GM18508 (cell line): ENCODE results near the gene PNMA6F.

Experiments used
- ATAC-seq: cut with Tn5 transposase; IDR thresholded peaks from one replicate; pipeline ENCODE4 v1.9.1; 2021; ENCODE audit warnings: moderate number of reproducible peaks; ENCODE audit not compliant: insufficient read depth, unreplicated experiment

PNMA6F gene

DNA sequence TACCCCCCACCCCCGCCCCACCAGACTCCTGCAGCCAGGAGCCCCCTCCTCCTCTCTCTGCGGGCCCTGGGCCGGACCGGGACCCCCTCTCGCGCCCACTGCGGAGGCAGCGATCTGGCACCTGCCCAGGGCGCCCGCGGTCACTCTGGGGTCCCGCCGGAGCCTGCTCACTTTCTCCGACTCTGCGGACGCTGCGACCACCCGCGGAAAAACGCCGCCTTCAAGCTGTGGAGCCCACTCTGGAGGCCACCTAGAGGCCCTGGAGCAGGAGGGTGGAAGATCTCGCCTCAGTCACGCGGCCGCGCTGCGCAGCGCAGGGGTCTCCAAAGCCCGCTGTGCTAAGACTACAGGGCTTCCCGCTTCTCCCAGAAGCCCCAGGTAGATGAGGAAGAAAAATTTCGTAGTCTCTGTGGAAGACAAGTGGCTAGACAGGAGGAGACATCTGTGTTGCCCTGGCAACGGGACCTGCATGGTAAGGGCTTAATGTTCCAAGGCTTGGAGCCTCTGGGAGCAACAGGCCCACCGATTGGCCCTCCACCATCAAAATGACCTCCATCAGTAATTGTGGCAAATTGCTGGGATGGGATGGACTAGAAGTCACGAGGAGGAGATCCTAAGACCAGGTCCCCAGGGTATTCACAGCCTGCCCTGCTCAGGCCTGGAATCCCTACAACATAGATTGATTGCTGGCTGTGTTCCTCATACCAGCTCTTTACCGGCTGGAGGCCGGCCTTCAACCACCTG, at the start of gene PNMA6F:
PNMA6F (minus strand) TSS at position 387 of the 744 bp plus-strand sequence. CDS start 1,093 bp downstream, outside the sequence.
- ATAC-seq, result no peak

DNA sequence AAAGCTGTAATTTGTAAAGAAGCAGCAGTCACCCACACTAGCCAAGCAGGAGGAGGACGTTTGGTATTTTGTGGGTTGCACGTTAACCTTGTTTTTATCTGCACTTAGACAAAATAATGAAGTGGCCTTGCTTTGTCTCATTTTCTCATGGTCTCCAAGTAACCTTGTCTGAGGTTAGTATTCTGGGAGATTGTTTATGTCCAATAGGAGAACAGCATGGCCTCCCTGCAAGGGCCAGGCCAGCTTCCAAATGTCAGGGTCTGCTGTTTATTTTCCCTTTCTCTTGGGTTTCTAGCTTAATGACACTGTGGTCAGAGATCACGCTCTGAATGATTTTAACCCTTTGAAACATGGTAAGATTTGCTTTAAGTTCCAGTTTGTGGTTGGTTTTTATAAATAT, 49.7 kb upstream of the PNMA6F start:
- ATAC-seq, result no peak

DNA sequence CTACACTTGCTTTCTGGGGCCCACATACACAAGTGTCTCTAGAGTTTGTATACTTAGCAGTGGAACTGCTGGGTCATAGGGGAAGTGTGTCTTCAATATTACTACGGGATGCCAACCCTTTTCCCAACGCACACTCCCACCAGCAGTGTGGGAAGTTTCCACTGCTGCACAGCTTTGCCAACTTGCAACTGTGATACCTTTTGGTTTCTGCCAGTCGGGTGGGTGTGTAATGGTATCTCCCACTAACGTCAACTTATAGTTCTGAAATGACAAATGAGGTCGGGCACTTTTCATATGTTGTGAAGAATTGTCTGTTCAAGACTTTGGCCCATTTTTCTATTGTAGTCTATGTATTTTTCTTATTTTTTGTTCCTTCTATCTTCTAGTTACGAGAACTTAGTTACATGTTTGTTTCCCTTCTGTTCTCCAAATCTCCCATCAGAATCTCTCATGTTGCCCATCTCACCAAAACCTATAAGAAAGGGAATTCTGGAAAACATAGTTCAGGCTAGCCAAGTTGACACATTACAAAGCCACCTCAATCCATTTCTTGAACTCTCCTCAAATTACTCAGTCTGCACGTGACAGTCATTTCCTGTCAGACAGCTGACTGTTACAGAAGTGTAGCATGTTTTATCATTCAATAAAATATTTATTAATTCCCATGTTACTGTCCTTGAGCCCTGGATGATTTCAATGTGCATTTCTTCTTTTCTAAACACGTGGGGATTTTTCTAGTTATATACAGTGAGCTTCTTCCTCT, 48.9 kb upstream of the PNMA6F start:
- no peak for ATAC-seq

DNA sequence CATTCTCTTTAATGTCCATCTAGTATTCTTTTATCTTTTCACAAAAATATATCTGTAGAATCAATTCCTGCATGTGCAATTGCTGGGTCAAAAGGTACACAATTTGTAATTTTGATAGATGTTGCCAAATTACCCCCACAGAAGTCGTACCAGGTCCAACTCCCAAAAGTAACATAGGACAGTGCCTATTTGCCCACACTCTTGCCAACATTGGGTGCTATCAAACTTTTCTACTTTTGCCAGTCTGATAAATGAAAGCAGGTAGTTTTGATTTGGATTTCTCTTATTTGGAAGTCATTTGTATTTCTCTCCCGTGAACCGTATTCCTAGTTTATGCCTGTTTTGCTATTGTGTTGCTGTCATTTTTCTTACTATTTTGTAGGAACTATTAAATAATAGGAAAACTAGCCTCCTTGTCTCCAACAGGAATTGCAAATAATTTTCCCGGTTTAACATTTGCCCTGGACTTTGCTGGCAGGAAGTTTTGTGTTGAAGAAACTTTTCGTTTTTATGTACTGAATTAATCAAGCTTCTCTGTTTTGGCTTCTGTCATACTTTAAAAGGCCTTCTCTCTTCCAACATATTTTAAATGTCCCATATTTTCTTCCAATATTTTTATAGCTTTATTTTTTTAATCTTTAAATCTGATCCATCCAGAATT, 45.4 kb upstream of the PNMA6F start:
- ATAC-seq, result no peak

DNA sequence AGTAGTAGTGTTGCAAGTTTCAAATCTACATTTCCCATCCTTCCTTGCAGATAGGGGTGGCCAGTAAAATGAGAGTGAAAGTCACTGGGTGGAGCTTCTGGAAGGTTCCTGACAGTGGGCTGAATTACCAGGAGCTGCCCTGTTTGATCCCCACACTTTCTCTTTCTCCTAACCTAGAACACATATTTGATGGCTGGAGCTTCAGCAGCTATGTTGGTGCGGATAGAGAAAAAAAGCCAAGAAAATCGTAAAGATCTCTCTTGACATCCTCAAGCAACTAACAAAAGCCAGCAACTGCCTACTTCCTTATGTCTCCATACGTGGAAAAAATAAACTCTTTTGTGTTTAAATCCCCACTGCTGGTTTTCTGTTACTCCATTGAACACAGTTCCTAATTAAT, 44.6 kb upstream of the PNMA6F start:
- no peak for ATAC-seq

DNA sequence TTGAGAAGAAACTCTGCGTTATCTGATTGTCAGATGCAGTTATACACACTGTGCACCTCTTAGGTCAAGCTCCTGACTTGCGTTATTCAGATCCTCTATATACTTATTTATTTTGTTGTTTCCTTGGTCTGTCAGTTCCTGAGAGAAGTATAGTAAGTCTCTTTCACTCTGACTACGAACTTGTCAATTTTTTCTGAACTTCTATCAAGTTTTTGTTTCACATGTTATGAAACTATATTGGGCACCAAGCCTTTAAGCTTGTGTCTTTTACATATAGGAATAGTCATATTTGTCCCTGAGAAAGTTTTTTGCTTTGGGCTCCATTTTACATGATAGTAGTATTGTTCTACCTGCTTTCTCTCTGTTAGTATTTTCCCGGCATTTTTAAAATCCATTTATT, 44.1 kb upstream of the PNMA6F start:
- ATAC-seq, result no peak

DNA sequence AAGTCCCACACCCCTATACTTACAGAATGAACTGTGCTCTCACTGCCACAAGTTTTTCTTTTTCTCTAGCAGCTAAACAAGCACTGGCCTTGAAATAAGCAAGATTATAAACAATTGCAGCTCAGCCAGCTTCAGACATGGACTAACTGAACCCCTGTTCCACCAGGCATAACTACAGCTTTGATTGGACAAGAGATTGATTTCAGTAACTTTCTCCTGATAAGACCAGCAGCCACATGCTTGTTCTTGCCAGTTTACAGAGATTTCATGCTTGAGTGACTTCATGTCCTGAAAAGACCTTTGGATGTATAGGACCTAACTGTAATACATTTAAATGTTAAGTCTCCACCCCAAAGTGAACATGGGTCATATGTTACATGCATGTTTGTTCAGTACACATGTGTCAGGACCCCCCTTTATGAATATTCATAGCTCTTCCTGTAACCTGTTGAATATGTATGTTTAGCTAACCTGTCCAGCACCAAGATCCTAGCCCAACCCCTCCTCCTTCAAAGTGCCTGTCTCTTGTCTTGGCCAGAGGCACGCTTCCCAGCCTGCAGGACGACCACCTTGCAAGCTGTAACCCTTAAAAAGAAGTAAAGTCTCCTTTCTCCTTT, 40.3 kb upstream of the PNMA6F start:
- no peak for ATAC-seq

DNA sequence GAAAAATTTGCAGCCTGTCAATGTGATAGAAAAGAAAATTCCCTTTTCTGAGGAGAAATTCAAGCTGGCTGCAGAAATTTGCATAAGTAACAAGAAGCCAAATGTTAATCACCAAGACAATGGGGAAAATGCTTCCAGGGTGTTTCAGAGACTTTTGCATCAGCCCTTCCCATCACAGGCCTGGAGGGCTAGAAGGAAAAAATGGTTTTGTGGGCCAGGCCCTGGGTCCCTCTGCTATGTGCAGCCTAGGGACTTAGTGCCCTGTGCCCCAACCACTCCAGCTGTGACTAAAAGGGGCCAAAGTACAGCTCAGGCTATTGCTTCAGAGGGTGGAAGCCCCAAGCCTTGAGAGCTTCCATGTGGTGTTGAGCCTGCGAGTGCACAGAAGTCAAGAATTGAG, 36.3 kb upstream of the PNMA6F start:
- no peak for ATAC-seq

DNA sequence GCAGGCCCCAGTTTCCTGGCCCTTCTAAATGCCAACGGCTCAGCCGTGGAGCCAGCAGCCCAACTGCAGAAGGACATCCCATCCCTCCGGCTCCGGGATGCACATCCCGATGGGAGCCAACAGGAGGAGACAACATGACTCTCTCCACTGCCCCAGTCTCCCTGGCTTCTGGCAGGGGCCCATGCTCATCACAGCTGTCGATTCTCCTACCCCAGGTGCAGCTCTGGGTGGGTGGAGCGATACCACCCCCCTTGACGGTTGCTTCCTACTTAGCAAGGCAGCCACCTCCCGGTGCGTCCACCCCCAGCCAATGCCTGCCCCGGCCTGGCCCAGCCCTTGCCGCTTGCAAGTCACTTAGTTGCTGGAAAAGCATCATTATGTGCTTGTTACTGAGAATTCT, 31.8 kb upstream of the PNMA6F start:
- no peak for ATAC-seq

DNA sequence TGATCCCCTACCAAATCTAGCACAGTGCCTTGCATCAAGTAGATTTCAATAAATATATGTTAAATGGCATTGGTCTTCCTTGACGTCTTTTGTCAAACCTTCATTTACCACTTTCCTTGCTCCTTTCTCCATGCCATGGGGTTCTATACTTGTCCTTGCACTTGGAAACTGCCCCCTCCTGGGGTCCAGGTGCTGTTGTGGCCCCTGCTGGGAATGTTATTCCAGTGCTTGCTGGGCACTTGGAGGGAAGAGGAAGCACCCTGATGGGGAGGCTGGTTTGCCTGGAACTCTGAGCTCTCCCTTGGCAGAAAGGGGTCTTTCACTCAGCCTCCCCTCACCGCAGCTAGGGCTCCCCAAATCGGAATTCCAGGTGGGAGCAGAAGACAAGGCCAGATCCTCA, 31.3 kb upstream of the PNMA6F start:
- ATAC-seq, result no peak

DNA sequence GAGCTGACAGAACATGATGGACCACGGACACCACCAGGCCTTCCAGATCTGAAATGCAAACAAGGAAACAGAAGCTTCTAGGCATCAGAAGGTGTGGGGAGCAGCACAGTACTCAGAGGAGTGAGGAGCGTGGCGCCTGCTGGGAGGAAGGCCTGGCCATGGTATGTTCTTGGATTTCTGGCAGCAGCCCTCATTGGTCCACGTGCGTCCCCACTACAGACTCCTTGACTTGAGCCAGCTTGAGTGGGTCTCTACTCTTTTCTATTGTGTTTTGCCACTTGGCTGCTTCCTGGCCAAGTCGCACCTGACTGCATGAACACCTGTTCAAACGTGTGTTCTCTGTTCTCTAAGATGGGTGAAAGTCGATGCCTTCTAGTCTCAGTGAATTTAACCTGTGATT, 30.4 kb upstream of the PNMA6F start:
- no peak for ATAC-seq

DNA sequence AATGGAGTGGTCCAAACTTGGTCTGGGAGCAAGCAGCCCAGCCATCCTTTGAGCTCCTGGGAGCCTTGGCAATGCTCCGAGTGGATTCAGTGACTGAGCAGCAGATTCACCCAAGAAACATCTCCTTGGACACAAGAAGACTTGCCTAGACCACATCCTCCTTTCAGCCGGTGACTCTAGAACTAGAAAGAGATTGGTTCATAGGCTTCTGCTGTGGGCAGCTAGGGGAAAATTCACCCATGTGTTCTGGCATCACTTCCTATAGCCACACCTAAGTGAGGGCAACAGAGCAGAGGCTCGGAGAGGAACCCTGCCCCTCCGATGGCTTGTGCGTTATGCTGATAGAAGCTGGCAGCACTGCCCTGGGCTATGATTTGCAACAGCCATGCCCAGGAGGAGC, 28.4 kb upstream of the PNMA6F start:
- ATAC-seq, result no peak

DNA sequence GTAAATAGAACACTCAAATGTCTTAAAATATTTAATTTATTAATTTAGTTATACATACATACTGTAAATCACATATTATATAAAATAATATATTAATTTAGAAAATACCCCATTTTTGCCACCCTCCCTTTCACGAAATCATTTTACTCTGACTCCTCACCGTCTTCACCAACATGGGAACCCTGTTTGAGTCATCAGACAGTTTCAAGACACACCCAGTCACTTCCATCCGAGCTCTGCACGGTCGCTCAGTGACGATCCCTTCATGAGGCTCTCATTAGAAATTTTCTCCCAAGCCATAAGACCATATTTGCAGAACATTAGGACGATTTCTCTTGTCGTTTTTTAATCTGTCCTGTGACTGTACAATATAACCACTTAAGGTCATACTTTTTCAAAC, 26.9 kb upstream of the PNMA6F start:
- ATAC-seq, result no peak

DNA sequence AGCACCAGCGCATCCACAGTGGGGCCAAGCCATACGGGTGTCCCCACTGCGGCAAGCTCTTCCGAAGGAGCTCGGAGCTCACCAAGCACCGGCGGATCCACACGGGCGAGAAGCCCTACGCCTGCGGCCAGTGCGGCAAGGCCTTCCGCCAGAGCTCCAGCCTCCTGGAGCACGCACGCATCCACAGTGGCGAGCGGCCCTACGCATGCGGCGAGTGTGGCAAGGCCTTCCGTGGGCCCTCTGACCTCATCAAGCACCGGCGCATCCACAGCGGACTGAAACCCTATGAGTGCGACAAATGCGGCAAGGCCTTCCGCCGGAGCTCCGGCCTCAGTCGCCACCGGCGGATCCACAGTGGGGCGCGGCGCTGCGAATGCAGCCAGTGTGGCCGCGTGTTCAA, 26.0 kb upstream of the PNMA6F start:
- ATAC-seq, result no peak

DNA sequence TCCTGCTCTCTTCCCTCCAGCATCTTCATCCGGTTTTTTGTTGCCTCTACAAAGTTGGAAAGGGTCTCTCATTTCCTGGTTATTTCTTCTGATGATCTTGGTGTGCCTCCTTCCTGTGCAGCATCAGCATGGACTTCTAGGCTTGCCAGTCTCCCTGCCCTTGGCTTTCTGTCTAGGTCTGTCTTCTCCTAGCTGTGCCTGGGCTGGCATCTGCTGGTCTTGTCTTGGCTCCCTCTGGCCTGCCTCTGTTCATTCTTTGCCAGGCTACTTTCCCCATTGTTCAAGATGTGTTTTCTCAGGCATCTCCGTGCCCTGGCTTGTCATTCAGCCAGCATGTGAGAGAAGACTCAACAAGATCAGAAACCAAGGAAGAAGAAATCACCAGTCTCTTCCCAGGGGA, 22.1 kb upstream of the PNMA6F start:
- ATAC-seq, result no peak

DNA sequence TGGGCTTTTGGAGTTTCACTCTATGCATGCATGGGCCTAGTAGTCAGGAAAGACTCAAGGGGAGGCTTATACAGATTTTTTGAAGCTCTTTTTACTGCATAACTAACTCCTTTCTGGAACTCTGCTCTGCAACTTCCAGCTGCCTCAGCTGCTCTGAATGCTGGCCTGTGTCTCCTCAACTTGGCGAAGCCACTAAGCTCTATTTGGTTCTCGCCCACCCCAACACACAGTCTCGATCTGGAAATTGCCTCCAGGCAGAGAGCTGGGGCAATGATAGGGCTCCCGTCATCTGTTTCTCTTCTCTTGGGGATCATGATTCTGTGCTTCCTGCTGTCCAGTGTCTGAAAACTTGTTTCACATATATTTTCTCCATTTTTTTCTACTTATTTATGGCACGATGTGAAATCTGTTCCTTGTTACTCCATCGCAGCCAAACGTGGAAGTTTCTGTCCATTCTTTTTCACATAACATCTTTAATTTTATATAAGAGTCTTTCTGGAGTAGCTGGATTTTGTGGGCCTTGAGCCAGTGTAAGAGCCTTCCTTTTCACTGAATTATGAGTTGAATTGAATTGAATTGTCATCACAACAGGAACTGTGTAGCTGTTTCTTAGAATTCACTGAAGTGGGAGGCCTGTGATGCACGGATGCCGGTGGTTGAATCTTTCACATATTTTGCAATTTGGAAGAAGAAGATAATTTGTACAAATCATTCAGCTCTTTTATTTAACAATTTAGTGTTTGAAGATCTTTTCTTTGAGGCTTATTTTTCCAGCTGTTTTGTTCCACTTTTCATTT, 21.4 kb upstream of the PNMA6F start:
- ATAC-seq, result no peak

DNA sequence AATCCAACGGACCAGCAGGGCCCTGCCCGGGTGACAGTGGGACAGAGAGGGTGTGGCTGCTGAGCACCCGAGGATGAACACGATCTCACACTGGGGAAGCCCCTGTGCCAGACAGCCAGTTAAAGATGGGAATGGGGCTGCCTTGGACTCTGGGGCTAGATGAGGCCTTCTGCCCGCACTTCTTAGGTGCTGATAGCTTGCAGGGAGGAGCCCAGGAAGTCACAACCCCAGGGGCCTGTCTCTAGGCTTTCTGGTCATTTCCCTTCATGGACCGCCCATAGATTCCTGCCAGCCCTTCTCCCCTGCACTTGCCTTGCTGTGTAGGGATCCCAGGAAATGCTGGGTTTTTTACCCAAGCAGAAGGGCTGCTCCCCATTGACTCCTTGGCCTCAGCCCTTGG, 18.5 kb upstream of the PNMA6F start:
- no peak for ATAC-seq

DNA sequence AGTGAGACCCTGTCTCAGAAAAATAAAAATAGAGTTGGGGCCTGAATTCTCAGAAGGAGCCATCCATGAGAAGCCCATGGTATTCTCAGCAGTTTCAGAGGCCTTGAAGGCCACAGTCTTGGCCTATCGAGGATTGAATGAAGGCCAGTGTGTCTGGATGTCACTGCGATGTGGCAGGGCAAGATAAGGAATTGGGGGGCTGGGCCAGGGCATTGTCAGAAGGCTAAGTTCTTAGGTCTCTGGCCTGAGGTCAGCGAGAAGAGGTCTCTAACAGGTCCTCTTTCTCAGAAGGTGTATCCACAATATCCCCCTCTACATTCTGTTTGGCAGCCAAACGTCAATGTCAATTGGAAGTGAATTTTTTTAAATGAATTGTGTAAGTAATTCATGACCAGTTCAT, 18.1 kb upstream of the PNMA6F start:
- ATAC-seq, result no peak

DNA sequence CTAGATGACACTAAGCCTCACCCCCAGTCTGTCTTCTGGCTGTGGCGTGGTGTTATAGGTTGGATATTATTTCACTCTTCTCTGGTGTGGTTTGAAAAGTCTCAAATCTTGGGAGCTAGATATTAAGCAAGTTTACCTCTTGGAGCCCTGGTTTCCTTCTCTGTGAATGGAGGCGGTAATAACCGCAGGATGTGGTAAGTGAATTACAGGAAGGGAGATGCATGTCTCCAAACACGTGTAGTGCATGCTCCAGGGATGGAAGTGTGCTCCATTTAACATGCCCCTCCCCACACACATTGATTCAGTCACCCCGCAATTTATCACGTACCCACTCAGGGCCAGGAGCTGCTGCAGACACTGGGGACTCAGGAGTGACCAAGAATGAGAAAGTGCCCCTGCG, 17.3 kb upstream of the PNMA6F start:
- ATAC-seq, result no peak

DNA sequence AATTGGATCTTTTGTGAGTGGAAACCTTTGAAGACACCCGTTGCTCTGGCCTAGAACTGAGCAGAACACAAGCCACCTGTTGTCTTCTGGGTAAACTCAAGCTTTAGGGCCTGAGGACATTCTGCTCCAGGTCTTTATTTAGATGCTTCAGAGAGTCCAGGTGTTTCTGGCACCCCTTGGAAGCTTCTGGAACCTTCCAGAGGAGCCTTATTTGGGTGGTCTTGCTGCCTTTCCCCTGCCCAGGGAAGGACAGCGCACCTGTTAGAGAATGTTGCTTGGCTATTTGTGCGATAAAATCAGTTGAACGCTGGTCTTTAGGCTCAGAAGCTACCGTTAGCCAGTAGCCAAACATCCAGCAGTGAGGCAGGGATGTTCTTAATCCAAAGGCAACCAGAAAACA, 15.4 kb upstream of the PNMA6F start:
- no peak for ATAC-seq
